HFFc6 (cell line): ENCODE measurements around the gene PLEKHA7. TPM values are rescaled to one million over a fixed set of nuclear protein-coding genes. Genes with fewer than 3 reads are reported as not detected.

Experiments
- DNase-seq: peaks from one replicate; pipeline ENCODE4 v3.0.0-alpha.2; 2018
- H3K27ac Mint-ChIP-seq: 2 replicates; pipeline ENCODE4 v1.8.0; 2020; ENCODE audit warnings: mild to moderate bottlenecking, mixed read lengths
- H3K27me3 Mint-ChIP-seq: 2 replicates; pipeline ENCODE4 v1.8.0; 2021; ENCODE audit warnings: mild to moderate bottlenecking, moderate library complexity, mixed read lengths; ENCODE audit not compliant: insufficient read depth
- H3K36me3 Mint-ChIP-seq: 2 replicates; pipeline ENCODE4 v1.8.0; 2021; ENCODE audit warnings: low read depth, mixed read lengths
- H3K4me1 Mint-ChIP-seq: 2 replicates; pipeline ENCODE4 v1.8.0; 2020; ENCODE audit warnings: low read depth, mixed read lengths
- H3K4me3 Mint-ChIP-seq: 2 replicates; pipeline ENCODE4 v1.8.0; 2020; ENCODE audit warnings: mild to moderate bottlenecking, moderate library complexity, mixed read lengths
- H3K9me3 Mint-ChIP-seq: 2 replicates; pipeline ENCODE4 v1.8.0; 2020; ENCODE audit warnings: mild to moderate bottlenecking, mixed read lengths
- CTCF ChIP-seq: fragments of 200-600 bp; sonication (generic); IDR thresholded peaks from 2 replicates; pipeline ENCODE4 v1.5.0; 2021; ENCODE audit warnings: antibody characterized with exemption, mild to moderate bottlenecking
- total RNA-seq, 6 experiments: library from RNA; stranded (reverse); fragmentation: NEBNext Ultra II Directional; extraction: Animal tissue kit (Norgen Biotek cat#: 25700); gene quantifications; 2 replicates in 1 of 6; 3 replicates in 5 of 6; pipeline ENCODE4 v1.2.3, GENCODE V29; 2021

The PLEKHA7 gene
- total RNA-seq, 6 experiments from 2014 or later: 0.07 to 0.24 (median 0.08) TPM; not detected in 3

GRCh38 chr11:16933756-16934603 lies 80.2 kb downstream of the PLEKHA7 start:
- DNase-seq: no peak

GRCh38 chr11:16933291-16933690 lies 80.9 kb downstream of the PLEKHA7 start:
- no peak for DNase-seq
- no peaks in the 10 kb centered on the region for H3K36me3 Mint-ChIP-seq

More at GRCh38 chr11:16933756-16934603, 80.2 kb downstream of the PLEKHA7 start:
- TF ChIP-seq CTCF: no peak
- H3K27ac Mint-ChIP-seq: no peak overlapping the region
- H3K9me3 Mint-ChIP-seq: no peaks in the 10 kb centered on the region
- peaks cover 13% of the 10 kb centered on the region for H3K27me3 Mint-ChIP-seq
- no peaks in the 10 kb centered on the region for H3K4me1 Mint-ChIP-seq
- H3K4me3 Mint-ChIP-seq: no peak overlapping the region
- no peaks in the 10 kb centered on the region for H3K36me3 Mint-ChIP-seq

GRCh38 chr11:16928044-16928443 lies 86.2 kb downstream of the PLEKHA7 start:
- DNase-seq: no peak
- no peaks in the 10 kb centered on the region for H3K36me3 Mint-ChIP-seq
- no peak overlapping the region for H3K27ac Mint-ChIP-seq
- H3K9me3 Mint-ChIP-seq: no peaks in the 10 kb centered on the region
- H3K27me3 Mint-ChIP-seq: peaks cover 21% of the 10 kb centered on the region
- no peak for TF ChIP-seq CTCF
- H3K4me3 Mint-ChIP-seq: no peak overlapping the region
- no peaks in the 10 kb centered on the region for H3K4me1 Mint-ChIP-seq

More at GRCh38 chr11:16933291-16933690, 80.9 kb downstream of the PLEKHA7 start:
- no peak for TF ChIP-seq CTCF
- Mint-ChIP-seq H3K27me3 (peaks cover 14% of the 10 kb centered on the region), H3K4me3 (no peak overlapping the region), H3K4me1 (no peaks in the 10 kb centered on the region), H3K9me3 (no peaks in the 10 kb centered on the region), H3K27ac (no peak overlapping the region)

- Mint-ChIP-seq H3K9me3 (no peaks in the 10 kb centered on the region), H3K4me1 (no peaks in the 10 kb centered on the region), H3K36me3 (no peaks in the 10 kb centered on the region), H3K27ac (no peak overlapping the region), H3K4me3 (no peak overlapping the region), H3K27me3 (peaks cover 26% of the 10 kb centered on the region)
- TF ChIP-seq CTCF: no peak
- no peak for DNase-seq
These were observed 87.2 kb downstream of the PLEKHA7 start for GRCh38 chr11:16926883-16927626.

GRCh38 chr11:16925561-16926065 lies 88.6 kb downstream of the PLEKHA7 start:
- no peak overlapping the region for H3K27ac Mint-ChIP-seq
- H3K4me1 Mint-ChIP-seq: no peaks in the 10 kb centered on the region
- H3K9me3 Mint-ChIP-seq: no peaks in the 10 kb centered on the region
- H3K27me3 Mint-ChIP-seq: peaks cover 28% of the 10 kb centered on the region
- H3K36me3 Mint-ChIP-seq: no peaks in the 10 kb centered on the region
- DNase-seq: no peak
- TF ChIP-seq CTCF: no peak
- H3K4me3 Mint-ChIP-seq: no peak overlapping the region
